Mucosa of stomach (tissue), 1 donor: Measurements from ENCODE around the gene PROSER3.
A peak's percentile ranks its signal among the peaks of the same experiment; 100 is the strongest.

Experiments used
- H3K27me3 ChIP-seq: one replicate; pipeline ENCODE4 v1.7.0; 2013; ENCODE audit warnings: mild to moderate bottlenecking, low read length; ENCODE audit not compliant: control insufficient read depth, insufficient read depth
- H3K36me3 ChIP-seq: one replicate; pipeline ENCODE4 v1.7.0; 2013; ENCODE audit warnings: low read length; ENCODE audit not compliant: control insufficient read depth, insufficient read depth
- H3K4me1 ChIP-seq: one replicate; pipeline ENCODE4 v1.7.0; 2013; ENCODE audit warnings: mild to moderate bottlenecking, low read length; ENCODE audit not compliant: control insufficient read depth, insufficient read depth
- H3K4me3 ChIP-seq: one replicate; pipeline ENCODE4 v1.7.0; 2013; ENCODE audit warnings: low read length
- H3K9ac ChIP-seq: one replicate; pipeline ENCODE4 v1.7.0; 2013; ENCODE audit warnings: mild to moderate bottlenecking, low read length, moderate library complexity
- H3K9me3 ChIP-seq: one replicate; pipeline ENCODE4 v1.7.0; 2013; ENCODE audit warnings: mild to moderate bottlenecking, low read length, moderate library complexity; ENCODE audit not compliant: control insufficient read depth
- donor health status: Pancreatic carcinoma.

The PROSER3 gene

DNA sequence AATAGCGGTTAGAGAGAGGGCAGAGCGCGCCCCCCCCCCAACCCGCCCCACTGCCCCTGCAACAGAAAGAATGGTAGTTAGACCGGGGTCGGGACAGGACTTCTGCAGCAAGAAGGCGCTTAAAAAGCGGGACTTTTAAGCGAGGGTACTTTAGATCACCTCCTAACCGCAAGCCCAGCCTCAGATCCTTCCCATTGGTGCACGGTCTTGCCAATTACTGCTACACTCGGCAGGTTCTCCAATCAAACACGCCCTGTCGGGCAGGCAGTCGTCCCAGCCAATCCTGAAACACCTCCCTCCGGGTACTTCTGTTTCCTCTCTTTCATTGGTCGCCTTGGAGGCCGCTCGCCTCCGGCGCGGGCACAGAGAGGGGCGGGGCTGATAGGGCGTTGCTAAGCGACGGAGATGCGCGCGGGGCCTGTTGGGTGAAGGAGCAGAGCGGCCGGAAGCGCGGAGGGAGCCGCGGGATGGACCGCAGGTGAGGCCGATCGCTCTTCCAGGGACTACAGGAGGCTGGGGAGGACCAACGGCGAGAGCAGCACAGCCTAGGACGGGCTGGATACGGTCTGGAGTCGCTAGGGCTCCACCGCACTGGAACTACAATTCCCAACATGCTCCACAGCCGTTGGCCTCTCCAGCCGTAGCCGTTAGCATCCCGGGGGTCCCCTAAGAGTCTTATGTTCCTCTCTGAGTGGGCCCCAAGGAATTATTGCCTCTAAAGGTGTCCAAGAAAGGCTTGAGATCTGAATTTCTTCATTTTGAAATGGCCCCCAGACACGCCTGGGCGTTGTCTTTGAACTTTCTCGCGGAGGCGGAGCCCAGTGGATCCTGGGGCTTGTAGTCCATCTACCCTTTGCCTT lies at the start of gene PROSER3:
Gene PROSER3, plus strand, starts transcription at position 428 of the 860 bp plus-strand sequence. Its CDS starts 40 bp downstream, at position 468.
- Histone ChIP-seq H3K9ac (peak within 1 kb of the TSS; percentile 92), H3K27me3 (peaks cover 18% of the 10 kb centered on the region), H3K36me3 (peaks cover 7% of the 10 kb centered on the region), H3K9me3 (no peaks in the 10 kb centered on the region), H3K4me1 (peaks cover 37% of the 10 kb centered on the region), H3K4me3 (peak within 1 kb of the TSS; percentile 91)

DNA sequence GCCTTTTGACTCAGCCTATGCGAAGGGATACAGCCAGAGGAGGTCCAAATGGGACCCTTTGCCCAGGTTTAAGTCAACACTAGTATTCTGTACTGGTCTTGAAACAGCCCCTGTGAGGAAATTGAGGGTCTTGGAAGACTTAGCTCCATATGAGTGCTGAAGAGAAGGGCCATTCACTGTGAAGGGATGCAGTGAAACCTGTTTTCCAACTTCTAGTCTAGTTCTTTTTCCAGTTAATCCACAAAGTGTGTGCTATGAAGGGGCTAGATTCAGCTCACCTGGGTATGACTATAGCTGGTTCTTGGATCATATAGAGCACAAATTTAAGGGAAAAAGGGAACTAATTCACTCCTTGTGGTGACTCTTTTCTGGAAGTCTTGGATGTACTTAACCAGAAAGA lies 49.6 kb upstream of the PROSER3 start:
- H3K4me1 ChIP-seq: no peaks in the 10 kb centered on the region
- no peaks in the 10 kb centered on the region for H3K9me3 ChIP-seq
- H3K36me3 ChIP-seq: no peaks in the 10 kb centered on the region
- peaks cover 14% of the 10 kb centered on the region for H3K27me3 ChIP-seq
- H3K4me3 ChIP-seq: no peak overlapping the region
- H3K9ac ChIP-seq: no peak overlapping the region

GRCh38 chr19:35710784-35711723 lies 46.9 kb upstream of the PROSER3 start:
- Histone ChIP-seq H3K4me3 (no peak overlapping the region), H3K4me1 (peaks cover 8% of the 10 kb centered on the region), H3K9me3 (no peaks in the 10 kb centered on the region), H3K36me3 (no peaks in the 10 kb centered on the region), H3K9ac (no peak overlapping the region), H3K27me3 (peaks cover 6% of the 10 kb centered on the region)

GRCh38 chr19:35712567-35713505 lies 45.1 kb upstream of the PROSER3 start:
- no peak overlapping the region for H3K9ac ChIP-seq
- H3K9me3 ChIP-seq: no peaks in the 10 kb centered on the region
- no peak overlapping the region for H3K4me3 ChIP-seq

DNA sequence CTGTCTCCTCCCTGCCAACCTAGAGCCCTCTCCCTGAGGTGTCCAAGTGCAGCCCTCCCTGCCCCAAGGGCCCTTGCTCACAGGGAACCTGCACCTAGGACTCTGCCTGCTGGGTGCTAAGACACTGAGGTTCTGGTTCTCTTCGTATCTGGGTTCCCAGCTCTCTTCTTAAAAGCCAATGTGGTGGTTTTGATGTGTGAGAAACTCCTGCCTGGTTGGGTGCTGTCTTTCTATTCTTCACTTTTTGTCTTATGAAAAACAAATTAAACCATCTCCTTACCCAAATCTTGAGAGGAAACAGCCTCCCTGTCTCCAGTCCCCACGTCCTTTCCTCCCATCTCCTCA lies 44.5 kb upstream of the PROSER3 start:
- Histone ChIP-seq H3K9me3 (no peaks in the 10 kb centered on the region), H3K27me3 (peaks cover 6% of the 10 kb centered on the region), H3K9ac (no peak overlapping the region), H3K36me3 (no peaks in the 10 kb centered on the region), H3K4me3 (no peak overlapping the region), H3K4me1 (peaks cover 11% of the 10 kb centered on the region)

More at GRCh38 chr19:35712567-35713505, 45.1 kb upstream of the PROSER3 start:
- Histone ChIP-seq H3K4me1 (peaks cover 11% of the 10 kb centered on the region), H3K27me3 (peaks cover 6% of the 10 kb centered on the region), H3K36me3 (no peaks in the 10 kb centered on the region)

GRCh38 chr19:35713904-35714495 lies 44.0 kb upstream of the PROSER3 start:
- Histone ChIP-seq H3K9me3 (no peaks in the 10 kb centered on the region), H3K4me1 (peaks cover 15% of the 10 kb centered on the region), H3K36me3 (no peaks in the 10 kb centered on the region), H3K9ac (no peak overlapping the region), H3K4me3 (no peak overlapping the region), H3K27me3 (peaks cover 6% of the 10 kb centered on the region)

GRCh38 chr19:35714601-35715354 lies 43.2 kb upstream of the PROSER3 start:
- H3K9me3 ChIP-seq: no peaks in the 10 kb centered on the region

GRCh38 chr19:35715355-35715809 lies 42.6 kb upstream of the PROSER3 start:
- Histone ChIP-seq H3K4me1 (peaks cover 22% of the 10 kb centered on the region), H3K9me3 (no peaks in the 10 kb centered on the region), H3K27me3 (peaks cover 6% of the 10 kb centered on the region), H3K9ac (peak overlapping the region; percentile 76), H3K4me3 (no peak overlapping the region), H3K36me3 (no peaks in the 10 kb centered on the region)

More at GRCh38 chr19:35714601-35715354, 43.2 kb upstream of the PROSER3 start:
- Histone ChIP-seq H3K4me1 (peaks cover 22% of the 10 kb centered on the region), H3K9ac (no peak overlapping the region), H3K27me3 (peaks cover 6% of the 10 kb centered on the region), H3K4me3 (no peak overlapping the region), H3K36me3 (no peaks in the 10 kb centered on the region)

GRCh38 chr19:35715981-35716800 lies 41.8 kb upstream of the PROSER3 start:
- Histone ChIP-seq H3K36me3 (no peaks in the 10 kb centered on the region), H3K9me3 (no peaks in the 10 kb centered on the region), H3K4me1 (peaks cover 22% of the 10 kb centered on the region), H3K27me3 (no peaks in the 10 kb centered on the region), H3K9ac (peak overlapping the region; percentile 76), H3K4me3 (peak overlapping the region; percentile 44)
